WTC11 (cell line): ENCODE data around the gene LHX5.

Source experiments
- CTCF ChIP-seq: fragments of 200-600 bp; IDR thresholded peaks from 2 replicates; pipeline ENCODE4 v1.8.0; 2022; ENCODE audit warnings: antibody characterized with exemption
- FOXP1 ChIP-seq: sonication (generic); formaldehyde crosslinking; IDR thresholded peaks from 2 replicates; pipeline ENCODE4 v1.8.0; 2022; ENCODE audit warnings: missing genetic modification reagents, mild to moderate bottlenecking, moderate library complexity, borderline replicate concordance
- JUN ChIP-seq: sonication (generic); formaldehyde crosslinking; IDR thresholded peaks from 2 replicates; pipeline ENCODE4 v1.8.0; 2023; ENCODE audit warnings: mild to moderate bottlenecking, missing genetic modification reagents
- NR1H2 ChIP-seq: sonication (generic); formaldehyde crosslinking; IDR thresholded peaks from 2 replicates; pipeline ENCODE4 v1.9.0; 2021; ENCODE audit warnings: mild to moderate bottlenecking, moderate library complexity, missing genetic modification reagents
- PREB ChIP-seq: sonication (generic); formaldehyde crosslinking; IDR thresholded peaks from 2 replicates; pipeline ENCODE4 v1.8.1; 2022; ENCODE audit warnings: mild to moderate bottlenecking, missing genetic modification reagents, moderate library complexity, borderline replicate concordance
- SP1 ChIP-seq: sonication (generic); formaldehyde crosslinking; conservative IDR thresholded peaks from 2 replicates; pipeline ENCODE4 v1.8.1; 2022; ENCODE audit warnings: missing genetic modification reagents
- TCF7 ChIP-seq: sonication (generic); formaldehyde crosslinking; IDR thresholded peaks from 2 replicates; pipeline ENCODE4 v1.8.0; 2022; ENCODE audit warnings: mild to moderate bottlenecking, low read depth, missing genetic modification reagents, moderate library complexity

- TF ChIP-seq FOXP1 (CRISPR knock-in tag): no peak
- no peak for TF ChIP-seq PREB
- TF ChIP-seq CTCF: no peak
- TF ChIP-seq TCF7 (CRISPR knock-in tag): no peak
- TF ChIP-seq SP1 (CRISPR knock-in tag): no peak
- no peak for TF ChIP-seq NR1H2
- no peak for TF ChIP-seq JUN (CRISPR knock-in tag)
These were observed 26.8 kb upstream of the LHX5 start for GRCh38 chr12:113498490-113498889.
